DOHH2 (cell line): ENCODE data around the gene TNNT1.

Experiments used
- EZH2phosphoT487 ChIP-seq: fragments of 200-600 bp; sonication (generic); IDR thresholded peaks from 2 replicates; pipeline ENCODE4 v1.6.1; 2017; ENCODE audit warnings: borderline replicate concordance, mild to moderate bottlenecking, antibody characterized with exemption, low read length, moderate library complexity, mixed read lengths
- TF ChIP-seq, protein P1 (sequence below): fragments of 200-600 bp; sonication (generic); IDR thresholded peaks from one replicate; pipeline ENCODE4 v1.5.1; 2014; ENCODE audit warnings: antibody characterized with exemption, mild to moderate bottlenecking, low read depth, low read length; ENCODE audit not compliant: poor library complexity, severe bottlenecking

DNA sequence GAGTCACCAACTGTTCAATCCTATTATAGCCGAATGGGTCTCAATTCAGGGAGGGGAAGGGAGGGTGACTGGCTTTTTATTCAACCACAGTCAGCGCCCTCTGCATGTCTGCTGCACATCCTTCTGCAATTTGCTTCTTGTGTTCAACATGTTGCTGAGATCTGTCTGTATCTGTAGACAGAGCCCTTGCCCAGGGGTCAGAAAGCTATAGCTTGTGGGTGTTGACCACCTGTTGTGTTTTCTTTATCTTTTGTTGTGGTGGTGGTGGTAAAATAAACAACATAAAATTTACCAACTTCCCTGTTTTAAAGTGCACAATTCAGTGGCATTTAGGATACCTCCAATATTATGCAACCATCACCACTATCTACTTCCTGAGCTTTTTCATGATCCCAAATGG, 43.8 kb downstream of the TNNT1 start:
- TF ChIP-seq, protein P1, sequence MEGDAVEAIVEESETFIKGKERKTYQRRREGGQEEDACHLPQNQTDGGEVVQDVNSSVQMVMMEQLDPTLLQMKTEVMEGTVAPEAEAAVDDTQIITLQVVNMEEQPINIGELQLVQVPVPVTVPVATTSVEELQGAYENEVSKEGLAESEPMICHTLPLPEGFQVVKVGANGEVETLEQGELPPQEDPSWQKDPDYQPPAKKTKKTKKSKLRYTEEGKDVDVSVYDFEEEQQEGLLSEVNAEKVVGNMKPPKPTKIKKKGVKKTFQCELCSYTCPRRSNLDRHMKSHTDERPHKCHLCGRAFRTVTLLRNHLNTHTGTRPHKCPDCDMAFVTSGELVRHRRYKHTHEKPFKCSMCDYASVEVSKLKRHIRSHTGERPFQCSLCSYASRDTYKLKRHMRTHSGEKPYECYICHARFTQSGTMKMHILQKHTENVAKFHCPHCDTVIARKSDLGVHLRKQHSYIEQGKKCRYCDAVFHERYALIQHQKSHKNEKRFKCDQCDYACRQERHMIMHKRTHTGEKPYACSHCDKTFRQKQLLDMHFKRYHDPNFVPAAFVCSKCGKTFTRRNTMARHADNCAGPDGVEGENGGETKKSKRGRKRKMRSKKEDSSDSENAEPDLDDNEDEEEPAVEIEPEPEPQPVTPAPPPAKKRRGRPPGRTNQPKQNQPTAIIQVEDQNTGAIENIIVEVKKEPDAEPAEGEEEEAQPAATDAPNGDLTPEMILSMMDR: no peak
- no peak for TF ChIP-seq EZH2phosphoT487
